GM12892 (cell line): ENCODE data around the gene THBS1.

Experiments
- DNase-seq: peaks from one replicate; pipeline ENCODE4 v3.0.0; 2011; ENCODE audit not compliant: insufficient read length
- FAIRE-seq: peaks from 2 replicates; lab custom pipeline; 2011; peaks lifted over from hg19 to GRCh38; lab: Jason Lieb, UNC
- POLR2A ChIP-seq: IDR thresholded peaks from 2 replicates; pipeline ENCODE4 v1.6.1; 2011; ENCODE audit warnings: low read depth, low read length, control low read depth
- POLR2AphosphoS5 ChIP-seq: IDR thresholded peaks from 2 replicates; pipeline ENCODE4 v1.6.1; 2011; ENCODE audit warnings: low read depth, low read length, control low read depth
- TAF1 ChIP-seq: IDR thresholded peaks from 2 replicates; pipeline ENCODE4 v1.6.1; 2011; ENCODE audit warnings: low read depth, mild to moderate bottlenecking, control low read depth, low read length, borderline replicate concordance

Gene THBS1

DNA sequence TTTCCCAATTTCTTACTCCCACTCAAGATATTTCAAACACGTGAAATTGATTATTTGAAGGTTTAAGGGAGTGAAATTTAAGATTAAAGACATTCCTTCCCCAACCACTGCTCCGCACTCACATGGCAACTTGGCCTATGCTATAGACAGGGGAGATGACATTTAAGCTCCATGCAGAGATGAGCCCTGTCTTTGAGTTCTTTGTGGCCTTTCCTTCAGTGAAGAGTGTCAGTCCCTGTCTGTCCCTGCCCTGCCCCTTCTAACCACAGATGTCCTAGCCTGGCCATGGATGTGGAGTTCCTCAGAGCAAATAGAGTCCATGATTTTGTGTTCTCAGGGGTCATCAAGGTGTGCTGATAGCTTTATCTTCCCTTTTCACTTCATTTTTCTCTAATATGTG, 29.4 kb upstream of the THBS1 start:
- DNase-seq: no peak
- no peak for FAIRE-seq

DNA sequence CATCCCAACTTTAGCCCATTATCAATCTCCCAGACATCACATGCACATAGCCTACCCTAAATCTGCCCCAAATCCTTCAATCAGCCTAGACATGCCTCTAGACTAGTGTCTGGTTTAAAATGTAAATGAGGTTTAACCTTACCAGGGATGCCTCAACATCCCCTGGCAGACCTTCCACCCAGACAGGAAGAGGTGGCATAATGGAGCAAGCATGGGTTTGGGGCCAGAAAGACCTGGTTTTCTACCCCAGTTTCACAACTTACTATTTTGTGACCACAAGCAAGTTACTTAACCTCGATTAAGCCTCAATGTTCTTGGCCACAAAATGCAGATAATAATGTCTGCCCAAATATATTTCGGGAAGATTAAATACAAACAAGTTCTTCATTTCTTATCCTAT, 28.3 kb upstream of the THBS1 start:
- DNase-seq (no peak), FAIRE-seq (no peak)
- TF ChIP-seq POLR2AphosphoS5: no peak
- TF ChIP-seq TAF1: no peak
- TF ChIP-seq POLR2A: no peak

More for the DNA sequence above, 29.4 kb upstream of the THBS1 start:
- TF ChIP-seq POLR2AphosphoS5: no peak
- no peak for TF ChIP-seq TAF1

DNA sequence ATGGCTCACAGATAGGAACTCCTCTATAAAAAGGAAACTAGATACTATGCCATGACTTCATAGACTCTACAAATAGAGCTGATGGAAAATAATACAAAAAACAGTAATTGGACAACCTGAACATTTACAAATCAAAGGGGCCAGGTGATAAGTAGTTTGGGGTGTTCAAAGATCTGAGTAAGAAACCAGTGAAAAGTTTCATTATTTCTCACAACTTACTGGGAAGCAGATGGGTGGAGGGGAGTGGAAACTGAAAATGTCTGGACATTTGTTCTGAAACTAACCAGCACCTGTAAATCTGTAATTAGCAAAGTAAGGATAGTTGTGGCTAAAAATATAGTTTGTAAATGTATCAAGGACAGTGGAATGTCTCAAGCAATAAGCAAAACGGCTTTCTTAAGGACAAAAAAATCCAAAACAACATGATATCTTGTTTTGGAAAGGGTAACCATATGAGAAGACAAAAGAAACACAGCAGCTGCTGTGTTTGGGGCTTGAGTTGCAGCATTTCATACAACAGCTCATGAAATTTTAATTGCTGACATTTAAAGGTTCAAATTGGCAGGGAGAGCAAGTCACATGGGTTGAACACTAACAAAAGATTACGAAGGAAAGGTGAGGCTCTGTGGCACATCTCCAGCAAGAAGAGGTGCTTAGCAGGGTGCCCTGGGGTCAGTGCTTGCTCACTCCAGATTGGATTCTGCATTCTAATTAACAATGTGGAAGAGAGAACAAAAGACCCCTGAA, 26.8 kb upstream of the THBS1 start:
- FAIRE-seq (no peak), DNase-seq (no peak)
- TF ChIP-seq POLR2AphosphoS5 (no peak), TAF1 (no peak), POLR2A (no peak)

DNA sequence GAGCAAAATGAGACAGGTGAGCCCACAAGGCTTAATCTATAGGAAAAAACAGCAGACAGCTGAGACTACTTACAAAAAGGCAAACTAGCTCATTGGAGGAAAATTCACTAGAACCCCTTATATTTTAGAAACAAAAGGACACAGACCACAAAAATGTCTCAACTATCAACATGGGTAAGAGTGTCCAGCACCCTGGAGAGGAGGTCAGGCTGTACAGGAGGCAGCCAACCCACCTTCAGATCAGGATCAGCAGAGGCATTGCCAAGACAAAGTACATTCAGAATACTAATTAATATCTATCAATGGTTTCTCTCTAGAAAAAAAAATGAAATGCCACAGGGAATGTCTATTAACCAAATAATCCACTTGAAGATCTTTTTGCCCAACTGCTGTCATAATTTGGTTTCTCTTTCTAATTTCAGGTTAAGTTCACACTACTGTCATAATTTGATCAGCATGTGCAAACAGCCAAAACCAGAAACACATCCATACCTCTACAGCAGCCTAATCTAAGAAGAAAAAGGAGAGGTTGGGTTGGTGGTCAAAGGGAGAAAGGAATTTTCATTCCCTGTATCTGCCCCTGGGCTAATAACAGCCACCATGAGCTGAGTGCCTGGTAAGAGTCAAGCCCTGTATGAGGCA, 26.0 kb upstream of the THBS1 start:
- no peak for FAIRE-seq
- TF ChIP-seq POLR2A (no peak), TAF1 (no peak), POLR2AphosphoS5 (no peak)
- DNase-seq: no peak

DNA sequence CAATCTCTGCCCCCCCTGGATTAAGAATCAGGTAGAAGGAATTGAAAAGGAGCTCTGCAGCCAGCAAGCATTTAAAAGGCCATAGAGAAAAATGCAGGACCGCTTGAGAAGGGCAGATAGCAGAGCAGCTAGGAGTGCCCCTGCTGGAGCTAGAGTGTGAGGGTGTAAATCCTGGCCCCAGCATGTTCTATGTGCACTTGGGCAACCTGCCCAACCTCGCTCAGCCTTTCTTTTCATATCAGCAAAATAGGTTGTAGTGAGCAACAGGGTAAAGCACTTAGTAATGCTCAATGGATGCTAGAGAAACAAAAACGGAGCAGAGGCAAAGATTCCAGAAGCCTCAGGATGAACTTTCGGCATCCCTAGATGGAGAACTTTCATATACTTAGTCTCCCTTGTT, 25.0 kb upstream of the THBS1 start:
- FAIRE-seq (no peak), DNase-seq (no peak)
- TF ChIP-seq POLR2AphosphoS5 (no peak), POLR2A (no peak), TAF1 (no peak)

DNA sequence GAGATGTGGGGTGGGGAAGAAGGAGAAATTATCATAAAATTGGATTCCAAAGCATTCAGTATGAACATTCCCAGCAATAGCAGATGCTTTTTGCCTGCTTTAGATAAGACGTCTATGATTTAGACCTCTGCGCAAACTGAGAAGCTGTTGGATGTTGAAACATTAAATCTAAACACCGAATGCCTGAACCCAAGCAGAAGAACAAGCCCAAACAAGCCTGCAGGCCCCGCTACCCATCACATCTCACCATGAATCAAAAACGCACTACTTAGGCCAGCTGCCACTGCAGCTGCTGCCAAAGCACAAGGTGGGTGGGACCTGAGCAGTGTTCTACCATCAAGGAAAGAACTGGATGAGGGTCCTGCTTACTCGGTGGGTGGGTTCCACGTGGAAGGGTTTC, 24.4 kb upstream of the THBS1 start:
- FAIRE-seq (no peak), DNase-seq (no peak)
- TF ChIP-seq POLR2A (no peak), POLR2AphosphoS5 (no peak), TAF1 (no peak)

DNA sequence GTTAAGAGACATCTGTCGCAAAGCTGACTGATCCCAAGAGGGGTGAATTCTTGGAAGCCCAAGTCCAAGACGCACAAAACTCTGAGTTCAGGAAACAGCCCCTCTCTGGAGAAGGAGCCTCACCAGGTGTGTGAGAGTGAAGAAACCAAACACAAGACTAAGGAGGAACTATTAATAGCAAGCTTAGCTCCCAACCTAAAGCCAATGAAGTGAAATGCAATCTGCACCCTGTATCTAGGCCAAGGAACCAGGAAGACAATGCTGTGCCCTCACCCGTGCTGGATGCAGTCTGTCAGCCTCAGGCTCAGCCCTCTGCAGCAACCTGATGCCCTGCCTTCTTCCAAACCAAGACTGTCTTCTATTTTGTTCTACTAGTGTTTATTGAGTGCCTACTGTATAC, 22.5 kb upstream of the THBS1 start:
- DNase-seq (no peak), FAIRE-seq (no peak)
- TF ChIP-seq POLR2AphosphoS5: no peak
- TF ChIP-seq POLR2A: no peak
- no peak for TF ChIP-seq TAF1

DNA sequence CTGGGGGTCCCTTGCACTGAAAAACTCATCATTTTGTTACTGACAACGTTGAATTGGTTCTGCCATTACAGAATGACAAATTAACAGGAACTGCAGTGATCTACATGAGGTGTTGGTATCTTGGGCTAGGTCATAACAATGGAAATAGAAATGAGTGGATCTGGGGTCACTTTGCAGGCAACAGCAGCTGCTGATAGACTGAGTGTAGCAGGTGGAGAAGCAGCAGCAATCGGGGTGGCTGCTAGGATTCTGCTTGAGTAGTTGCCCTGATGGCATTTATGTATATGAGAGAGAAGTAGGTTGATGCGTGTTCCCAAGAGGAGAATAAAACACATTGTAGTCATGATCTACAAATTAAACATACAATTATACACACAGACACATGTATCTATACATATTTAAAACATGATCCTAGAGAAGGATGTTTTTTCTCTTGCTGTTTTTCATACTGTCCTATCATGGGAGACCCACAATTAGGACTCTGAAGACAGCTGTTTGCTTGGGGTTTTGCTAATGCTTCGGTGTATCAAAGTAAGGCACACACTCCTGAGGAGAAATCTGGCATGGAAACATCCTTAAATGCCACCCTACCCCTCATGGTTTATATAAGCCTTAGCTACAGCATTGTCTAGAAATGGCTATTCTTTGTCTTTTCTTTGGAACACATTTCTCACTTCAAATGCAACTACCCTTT, 15.8 kb upstream of the THBS1 start:
- FAIRE-seq (no peak), DNase-seq (no peak)
- TF ChIP-seq POLR2AphosphoS5: no peak
- no peak for TF ChIP-seq POLR2A
- TF ChIP-seq TAF1: no peak

DNA sequence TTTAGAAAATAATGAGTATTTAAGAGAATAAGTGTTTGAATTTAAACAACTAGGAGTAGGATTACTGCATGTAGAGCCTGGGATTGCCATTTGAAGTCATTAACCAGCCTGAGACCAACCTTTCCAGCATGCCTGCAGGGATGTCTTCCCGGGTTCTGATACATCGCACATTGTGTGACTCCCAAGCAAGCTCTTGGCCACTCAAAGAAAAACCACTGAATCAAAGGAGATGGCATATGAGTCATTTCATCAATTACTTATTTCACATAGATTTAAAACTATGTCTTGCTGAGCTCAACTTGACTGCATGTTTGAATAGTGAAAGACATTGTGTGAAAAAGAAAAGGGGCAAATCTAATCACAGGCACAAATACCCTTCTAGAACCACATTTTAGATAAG, 15.0 kb upstream of the THBS1 start:
- no peak for FAIRE-seq
- no peak for DNase-seq
- TF ChIP-seq POLR2A (no peak), TAF1 (no peak), POLR2AphosphoS5 (no peak)

DNA sequence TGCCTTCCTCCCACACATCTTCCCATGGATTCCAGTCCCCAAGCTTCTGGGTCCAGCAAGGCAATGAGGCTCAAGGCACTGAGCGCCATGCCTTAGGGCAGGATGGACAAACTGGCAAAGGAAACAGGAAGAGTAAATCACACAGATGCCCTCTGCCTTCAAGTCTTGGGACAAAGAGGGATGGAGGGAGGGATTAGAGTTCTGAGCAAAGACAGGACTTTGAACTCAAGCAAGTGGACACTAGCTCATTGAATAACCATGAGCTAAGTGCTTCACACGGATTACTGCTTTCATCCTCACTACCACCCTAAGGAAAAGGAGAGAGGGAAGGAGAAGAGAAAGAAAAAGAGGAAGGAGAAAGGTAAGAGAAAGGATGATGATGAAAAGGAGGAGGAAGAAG, 7.6 kb upstream of the THBS1 start:
- no peak for TF ChIP-seq POLR2AphosphoS5
- no peak for TF ChIP-seq TAF1
- no peak for TF ChIP-seq POLR2A
- no peak for FAIRE-seq
- DNase-seq: no peak

DNA sequence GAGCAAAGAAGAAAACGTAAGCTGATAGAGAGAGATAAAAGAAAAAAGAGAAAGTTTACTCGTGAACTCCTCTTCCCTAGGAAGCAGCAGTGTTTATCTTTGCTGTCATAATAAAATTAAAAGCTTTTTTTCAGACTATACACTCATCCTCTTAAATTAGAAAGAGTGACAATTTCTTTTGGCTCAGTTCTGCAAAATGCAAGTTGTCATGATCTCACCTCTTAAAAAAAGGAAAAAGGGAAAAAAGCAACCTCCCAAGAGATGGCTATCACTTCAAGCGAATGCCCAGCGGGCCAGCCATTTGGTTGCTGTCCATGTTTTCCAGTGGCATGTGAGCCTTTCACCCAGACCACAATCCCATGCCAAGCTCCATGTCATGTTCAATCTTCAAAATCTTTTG, 7.0 kb upstream of the THBS1 start:
- DNase-seq (no peak), FAIRE-seq (no peak)
- TF ChIP-seq TAF1 (no peak), POLR2A (no peak), POLR2AphosphoS5 (no peak)
